Ovary (tissue), 3 donors: ENCODE measurements around the gene CDCA3.

Experiments
- CTCF ChIP-seq, 3 donors: fragments of 450-650 bp in 2 of 3; fragments of 200-600 bp in 1 of 3; IDR thresholded peaks; one replicate each; pipeline versions ENCODE4 v1.5.1 to v1.8.0; 2016 to 2022; ENCODE audit warnings: antibody characterized with exemption in 3 of 3, mild to moderate bottlenecking in 1 of 3
- EP300 ChIP-seq: sonication (generic); formaldehyde crosslinking; IDR thresholded peaks from one replicate; pipeline ENCODE4 v1.6.1; 2017; ENCODE audit warnings: antibody characterized with exemption
- POLR2A ChIP-seq: fragments of 450-650 bp; IDR thresholded peaks from one replicate; pipeline ENCODE4 v1.6.1; 2017; ENCODE audit warnings: antibody characterized with exemption, mild to moderate bottlenecking, moderate library complexity
- donor health status: DM: no; HTN: no; CAD: no.

- TF ChIP-seq POLR2A, result no peak
- no peak for TF ChIP-seq CTCF (IDR thresholded peaks at IDR 0.05)
- no peak for TF ChIP-seq EP300
These were observed 12.2 kb downstream of the CDCA3 start for GRCh38 chr12:6838854-6839253.
